MM.1S (cell line): Measurements from ENCODE around the gene EFHC2.

Experiments used
- DNase-seq: peaks from one replicate; pipeline ENCODE4 v3.0.0-alpha.2; 2015
- H2AFZ ChIP-seq: fragments of 300-600 bp; sonication (generic); 2 replicates; pipeline ENCODE4 v1.6.0; 2016; ENCODE audit warnings: antibody characterized with exemption, low read length
- H3F3A ChIP-seq: fragments of 300-600 bp; sonication (generic); 2 replicates; pipeline ENCODE4 v1.6.1; 2016; ENCODE audit warnings: mild to moderate bottlenecking, antibody characterized with exemption, low read length, moderate library complexity, mixed read lengths; ENCODE audit not compliant: insufficient read depth
- H3K27ac ChIP-seq: fragments of 300-600 bp; sonication (generic); 2 replicates; pipeline ENCODE4 v1.5.1; 2016; ENCODE audit warnings: mild to moderate bottlenecking, low read length
- H3K27me3 ChIP-seq: fragments of 300-600 bp; sonication (generic); replicated peaks from 2 replicates; pipeline ENCODE4 v1.6.0; 2016; ENCODE audit warnings: low read length; ENCODE audit not compliant: insufficient read depth
- H3K36me3 ChIP-seq: fragments of 300-600 bp; sonication (generic); replicated peaks from 2 replicates; pipeline ENCODE4 v1.6.1; 2016; ENCODE audit warnings: mild to moderate bottlenecking, low read length, mixed read lengths; ENCODE audit not compliant: insufficient read depth
- H3K4me1 ChIP-seq: fragments of 300-600 bp; sonication (generic); 2 replicates; pipeline ENCODE4 v1.6.1; 2016; ENCODE audit warnings: low read length, mixed read lengths
- H3K4me2 ChIP-seq: fragments of 300-600 bp; sonication (generic); 2 replicates; pipeline ENCODE4 v1.6.0; 2016; ENCODE audit warnings: low read depth, low read length
- H3K4me3 ChIP-seq: fragments of 300-600 bp; sonication (generic); 2 replicates; pipeline ENCODE4 v1.5.1; 2016; ENCODE audit warnings: low read length, mixed read lengths
- H3K79me2 ChIP-seq: fragments of 300-600 bp; sonication (generic); 2 replicates; pipeline ENCODE4 v1.6.1; 2016; ENCODE audit warnings: mixed run types, low read length, mixed read lengths
- H3K9ac ChIP-seq: fragments of 300-600 bp; sonication (generic); 2 replicates; pipeline ENCODE4 v1.6.1; 2016; ENCODE audit warnings: low read length, mixed read lengths
- H3K9me2 ChIP-seq: fragments of 300-600 bp; sonication (generic); replicated peaks from 2 replicates; pipeline ENCODE4 v1.6.1; 2016; ENCODE audit warnings: mild to moderate bottlenecking, low read length, mixed read lengths; ENCODE audit not compliant: insufficient read depth
- H3K9me3 ChIP-seq: fragments of 300-600 bp; sonication (generic); replicated peaks from 2 replicates; pipeline ENCODE4 v1.6.1; 2016; ENCODE audit warnings: mild to moderate bottlenecking, low read length, mixed read lengths; ENCODE audit not compliant: insufficient read depth
- H4K20me1 ChIP-seq: fragments of 300-600 bp; sonication (generic); 2 replicates; pipeline ENCODE4 v1.6.1; 2016; ENCODE audit warnings: mild to moderate bottlenecking, low read length, moderate library complexity, mixed read lengths; ENCODE audit not compliant: insufficient read depth
- EZH2 ChIP-seq: fragments of 300-600 bp; sonication (generic); optimal IDR thresholded peaks from 2 replicates; pipeline ENCODE3; 2017; ENCODE audit warnings: low read depth, mild to moderate bottlenecking, antibody characterized with exemption, low read length, mixed read lengths
- EZH2phosphoT487 ChIP-seq: fragments of 300-600 bp; sonication (generic); IDR thresholded peaks from 2 replicates; pipeline ENCODE4 v1.6.1; 2018; ENCODE audit warnings: antibody characterized with exemption, low read length
- TF ChIP-seq, protein P1 (sequence below): fragments of 300-600 bp; sonication (generic); IDR thresholded peaks from 2 replicates; pipeline ENCODE4 v1.5.1; 2016; ENCODE audit warnings: antibody characterized with exemption, low read length, mixed read lengths

EFHC2 gene

DNA sequence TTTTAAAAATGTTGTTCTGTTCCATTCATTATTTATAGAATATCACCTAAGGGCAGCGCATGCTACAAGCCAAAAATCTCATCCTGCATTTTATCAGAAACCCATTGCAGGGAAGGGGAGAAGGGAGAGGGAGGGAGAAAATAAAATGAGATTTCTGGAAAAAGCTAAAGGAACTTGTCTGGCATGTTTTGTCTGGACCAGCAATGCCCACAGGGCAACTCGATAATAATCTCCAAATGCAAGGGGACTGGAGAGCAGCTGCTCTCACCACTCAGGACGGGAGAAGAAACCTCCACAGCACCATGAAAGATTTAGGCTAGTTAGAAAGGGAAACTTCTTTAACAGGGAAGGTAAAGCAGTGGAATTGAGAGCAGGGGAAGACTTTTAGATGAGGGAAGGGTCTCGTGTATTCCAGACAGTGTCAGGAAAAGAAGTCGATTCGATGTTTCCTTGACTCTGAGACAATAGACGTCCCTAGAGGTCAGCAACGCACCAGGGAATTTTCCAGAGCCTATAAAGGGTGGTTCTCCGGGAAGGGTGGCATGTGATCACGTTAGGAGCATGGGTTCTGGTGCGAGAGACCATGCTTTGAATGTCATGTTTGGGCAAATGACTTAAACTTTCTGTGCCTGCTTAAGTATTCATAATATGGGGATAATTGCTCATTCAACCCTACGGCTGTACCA, 238.1 kb downstream of the EFHC2 start:
- DNase-seq, result no peak
- H3K4me3 ChIP-seq, result no peak overlapping the region
- no peak for TF ChIP-seq EZH2
- TF ChIP-seq EZH2phosphoT487, result no peak
- TF ChIP-seq, protein P1, sequence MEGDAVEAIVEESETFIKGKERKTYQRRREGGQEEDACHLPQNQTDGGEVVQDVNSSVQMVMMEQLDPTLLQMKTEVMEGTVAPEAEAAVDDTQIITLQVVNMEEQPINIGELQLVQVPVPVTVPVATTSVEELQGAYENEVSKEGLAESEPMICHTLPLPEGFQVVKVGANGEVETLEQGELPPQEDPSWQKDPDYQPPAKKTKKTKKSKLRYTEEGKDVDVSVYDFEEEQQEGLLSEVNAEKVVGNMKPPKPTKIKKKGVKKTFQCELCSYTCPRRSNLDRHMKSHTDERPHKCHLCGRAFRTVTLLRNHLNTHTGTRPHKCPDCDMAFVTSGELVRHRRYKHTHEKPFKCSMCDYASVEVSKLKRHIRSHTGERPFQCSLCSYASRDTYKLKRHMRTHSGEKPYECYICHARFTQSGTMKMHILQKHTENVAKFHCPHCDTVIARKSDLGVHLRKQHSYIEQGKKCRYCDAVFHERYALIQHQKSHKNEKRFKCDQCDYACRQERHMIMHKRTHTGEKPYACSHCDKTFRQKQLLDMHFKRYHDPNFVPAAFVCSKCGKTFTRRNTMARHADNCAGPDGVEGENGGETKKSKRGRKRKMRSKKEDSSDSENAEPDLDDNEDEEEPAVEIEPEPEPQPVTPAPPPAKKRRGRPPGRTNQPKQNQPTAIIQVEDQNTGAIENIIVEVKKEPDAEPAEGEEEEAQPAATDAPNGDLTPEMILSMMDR, result no peak
- H3K27me3 ChIP-seq, result no peaks in the 10 kb centered on the region
- no peak overlapping the region for H3K27ac ChIP-seq
- H3K9me2 ChIP-seq, result no peaks in the 10 kb centered on the region
- no peaks in the 10 kb centered on the region for H3K4me1 ChIP-seq
- no peak overlapping the region for H2AFZ ChIP-seq
- no peaks in the 10 kb centered on the region for H3K79me2 ChIP-seq
- H3K4me2 ChIP-seq, result no peak overlapping the region
- H3K9me3 ChIP-seq, result no peaks in the 10 kb centered on the region
- no peaks in the 10 kb centered on the region for H3K36me3 ChIP-seq
- H4K20me1 ChIP-seq, result no peaks in the 10 kb centered on the region
- no peak overlapping the region for H3K9ac ChIP-seq
- H3F3A ChIP-seq, result no peaks in the 10 kb centered on the region

DNA sequence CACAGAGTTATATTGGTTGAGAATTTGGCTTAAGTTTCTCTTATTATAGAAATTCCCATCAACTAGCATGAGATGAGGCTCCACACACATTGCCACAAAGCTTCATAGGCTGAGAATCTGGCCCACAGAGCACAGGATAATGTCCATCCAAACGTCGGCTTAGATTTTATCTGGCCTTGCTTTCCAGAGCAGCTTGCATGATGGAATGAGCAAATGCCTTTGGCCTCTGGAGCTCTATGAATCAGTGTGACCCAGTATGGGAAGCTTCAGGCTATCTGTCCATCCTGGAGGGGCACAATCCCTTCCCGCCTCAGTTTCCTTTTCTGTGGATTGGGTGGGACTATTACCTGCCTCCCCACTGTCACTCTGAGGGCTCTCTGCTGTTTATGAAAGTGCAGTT, 238.8 kb downstream of the EFHC2 start:
- Histone ChIP-seq H3K9me3 (no peaks in the 10 kb centered on the region), H3K9me2 (no peaks in the 10 kb centered on the region), H3K27ac (no peak overlapping the region), H3K4me1 (no peaks in the 10 kb centered on the region), H3F3A (no peaks in the 10 kb centered on the region), H3K4me2 (no peak overlapping the region), H3K79me2 (no peaks in the 10 kb centered on the region), H3K27me3 (no peaks in the 10 kb centered on the region), H4K20me1 (no peaks in the 10 kb centered on the region), H3K36me3 (no peaks in the 10 kb centered on the region), H3K4me3 (no peak overlapping the region), H3K9ac (no peak overlapping the region), H2AFZ (no peak overlapping the region)
- DNase-seq, result no peak
- no peak for TF ChIP-seq EZH2phosphoT487
- TF ChIP-seq EZH2, result no peak
- TF ChIP-seq, protein P1, result no peak

DNA sequence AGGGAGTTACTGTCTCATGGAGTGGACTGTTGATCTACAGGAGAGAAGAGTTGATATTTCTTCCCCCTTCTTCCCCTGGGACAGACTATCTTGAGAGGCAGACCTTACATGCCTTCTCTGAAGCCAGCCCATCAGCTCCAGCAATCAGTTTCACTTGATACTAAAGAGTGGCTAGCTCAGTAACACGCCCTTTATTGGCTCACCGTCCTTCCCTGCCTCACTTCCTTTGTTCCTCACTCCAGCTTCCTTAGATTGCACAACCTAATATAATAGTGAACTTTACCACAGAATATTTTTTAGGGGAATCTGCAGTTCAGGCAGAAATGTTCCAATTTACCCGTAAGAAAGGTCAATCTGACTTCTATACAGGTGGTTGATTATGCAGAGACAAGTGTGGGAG, 242.2 kb downstream of the EFHC2 start:
- Histone ChIP-seq H3K9me2 (no peaks in the 10 kb centered on the region), H3F3A (no peaks in the 10 kb centered on the region), H3K9me3 (no peaks in the 10 kb centered on the region), H3K79me2 (no peaks in the 10 kb centered on the region), H3K9ac (no peak overlapping the region), H2AFZ (no peak overlapping the region), H3K27me3 (no peaks in the 10 kb centered on the region), H3K4me3 (no peak overlapping the region), H3K4me1 (no peaks in the 10 kb centered on the region), H3K4me2 (no peak overlapping the region), H3K27ac (no peak overlapping the region), H3K36me3 (no peaks in the 10 kb centered on the region), H4K20me1 (no peaks in the 10 kb centered on the region)
- TF ChIP-seq EZH2 (no peak), EZH2phosphoT487 (no peak)
- TF ChIP-seq, protein P1, result no peak
- no peak for DNase-seq
